GM19452 (cell line): ENCODE measurements around the gene ITGA7.

Experiments
- ATAC-seq: cut with Tn5 transposase; IDR thresholded peaks from one replicate; pipeline ENCODE4 v1.9.1; 2021; ENCODE audit not compliant: unreplicated experiment

Gene ITGA7

GRCh38 chr12:55720071-55720564 lies 12.4 kb upstream of the ITGA7 start, which contains the start of gene RDH5:
TSS of gene RDH5 (plus strand) at chr12:55720393. CDS start at chr12:55721185, 792 bp downstream.
- no peak for ATAC-seq

- ATAC-seq: no peak
Measured at GRCh38 chr12:55719371-55719770, 11.7 kb upstream of the ITGA7 start.

GRCh38 chr12:55718624-55719275 lies 11.0 kb upstream of the ITGA7 start:
- ATAC-seq: no peak

- no peak for ATAC-seq
Measured at GRCh38 chr12:55718015-55718414, 10.3 kb upstream of the ITGA7 start.

- ATAC-seq: no peak
Measured at GRCh38 chr12:55717011-55718007, 9.6 kb upstream of the ITGA7 start.

- ATAC-seq: no peak
Measured at GRCh38 chr12:55716582-55716957, 8.9 kb upstream of the ITGA7 start.

GRCh38 chr12:55715833-55716581 lies 8.3 kb upstream of the ITGA7 start, which contains the start of gene BLOC1S1:
TSS of gene BLOC1S1 (plus strand) at chr12:55716046. CDS start at chr12:55716052, 6 bp downstream.
- ATAC-seq: peak; percentile 81

GRCh38 chr12:55715169-55715764 lies 7.6 kb upstream of the ITGA7 start:
- ATAC-seq: no peak

GRCh38 chr12:55713721-55714120 lies 6.0 kb upstream of the ITGA7 start:
- ATAC-seq: no peak

GRCh38 chr12:55712700-55713415 lies 5.2 kb upstream of the ITGA7 start:
- ATAC-seq: no peak

- ATAC-seq: no peak
Measured at GRCh38 chr12:55711786-55712553, 4.3 kb upstream of the ITGA7 start.

- ATAC-seq: no peak
Measured at GRCh38 chr12:55708695-55709233, 1.1 kb upstream of the ITGA7 start.

- ATAC-seq: no peak
Measured at GRCh38 chr12:55707219-55707671, 459 bp downstream of the ITGA7 start.

- no peak for ATAC-seq
Measured at GRCh38 chr12:55706568-55707218, 1.0 kb downstream of the ITGA7 start.

- ATAC-seq: no peak
Measured at GRCh38 chr12:55705782-55706402, 1.8 kb downstream of the ITGA7 start.

- no peak for ATAC-seq
Measured at GRCh38 chr12:55704824-55705718, 2.6 kb downstream of the ITGA7 start.
